Caco-2 (cell line): ENCODE measurements around the gene PBX2. TPM values are rescaled to one million over a fixed set of nuclear protein-coding genes. Genes with fewer than 3 reads are reported as not detected.
A peak's percentile ranks its signal among the peaks of the same experiment; 100 is the strongest.

Source experiments
- BruUV-seq: library from RNA; stranded (reverse); fragments of 400-500 nt; replicated peaks from 2 replicates; lab custom pipeline; 2021; lab: Mats Ljungman, UMichigan
- CTCF ChIA-PET: fragments of 300-600 bp; sonication (Branson Sonifier 250); formaldehyde crosslinking; loops from one replicate; lab custom pipeline; 2022; ENCODE audit warnings: antibody characterized with exemption; lab: Charles Lee
- POLR2A ChIA-PET: fragments of 300-600 bp; sonication (Branson Sonifier 250); formaldehyde crosslinking; loops from one replicate; lab custom pipeline; 2022; ENCODE audit warnings: antibody characterized with exemption; lab: Charles Lee
- DNase-seq, 2 experiments: peaks; one replicate each; pipeline versions ENCODE4 v3.0.0 to v3.0.0-alpha.2; 2020 to 2022
- H3K27me3 ChIP-seq: replicated peaks from 2 replicates; pipeline ENCODE4 v1.6.0; 2011; ENCODE audit warnings: low read length; ENCODE audit not compliant: control insufficient read depth, insufficient read depth
- H3K36me3 ChIP-seq: 2 replicates; pipeline ENCODE4 v1.5.1; 2011; ENCODE audit warnings: low read length; ENCODE audit not compliant: control insufficient read depth, insufficient read depth
- H3K4me1 ChIP-seq: fragments of 250-450 bp; sonication (Bioruptor Pico); 2 replicates; pipeline ENCODE4 v1.5.1; 2020; ENCODE audit warnings: mild to moderate bottlenecking
- H3K4me3 ChIP-seq: 2 replicates; pipeline ENCODE4 v1.5.1; 2011; ENCODE audit warnings: low read depth, mild to moderate bottlenecking, control low read depth, low read length
- H3K9me3 ChIP-seq: fragments of 250-450 bp; sonication (Bioruptor Pico); 2 replicates; pipeline ENCODE4 v1.5.1; 2020; ENCODE audit warnings: mild to moderate bottlenecking, moderate library complexity
- H3K27ac Mint-ChIP-seq: one replicate; pipeline ENCODE4 v1.8.0; 2022; ENCODE audit warnings: mixed read lengths; ENCODE audit not compliant: unreplicated experiment
- H3K27me3 Mint-ChIP-seq: one replicate; pipeline ENCODE4 v1.8.0; 2022; ENCODE audit warnings: mixed read lengths; ENCODE audit not compliant: insufficient read depth, unreplicated experiment
- H3K36me3 Mint-ChIP-seq: one replicate; pipeline ENCODE4 v1.8.0; 2022; ENCODE audit warnings: mild to moderate bottlenecking, mixed read lengths; ENCODE audit not compliant: insufficient read depth, unreplicated experiment
- H3K4me1 Mint-ChIP-seq: one replicate; pipeline ENCODE4 v1.8.0; 2022; ENCODE audit warnings: low read depth, mixed read lengths; ENCODE audit not compliant: unreplicated experiment
- H3K4me3 Mint-ChIP-seq: one replicate; pipeline ENCODE4 v1.8.0; 2022; ENCODE audit warnings: mild to moderate bottlenecking, moderate library complexity, mixed read lengths; ENCODE audit not compliant: unreplicated experiment
- H3K9me3 Mint-ChIP-seq: one replicate; pipeline ENCODE4 v1.8.0; 2022; ENCODE audit warnings: mixed read lengths; ENCODE audit not compliant: unreplicated experiment
- intact Hi-C: fragments of 100-400 bp; cut with micrococcal nuclease; formaldehyde crosslinking; loops from one replicate; pipeline ENCODE4 v1.10.0; 2022; ENCODE audit not compliant: unreplicated experiment
- total RNA-seq: library from RNA; stranded (reverse); gene quantifications from 2 replicates; pipeline ENCODE4 v1.2.3, GENCODE V29; 2022
- TF ChIP-seq, protein P1 (sequence below), 2 experiments: fragments of 200-600 bp in 1 of 2; IDR thresholded peaks; 1 replicate in 1 of 2; 2 replicates in 1 of 2; pipeline versions ENCODE4 v1.5.1 to v1.8.0; 2011 to 2022; ENCODE audit warnings: antibody characterized with exemption in 1 of 2, control low read depth in 1 of 2, inconsistent platforms in 1 of 2, low read depth in 1 of 2, low read length in 1 of 2, mild to moderate bottlenecking in 1 of 2, moderate library complexity in 1 of 2; ENCODE audit not compliant: insufficient read depth in 1 of 2, severe bottlenecking in 1 of 2, unreplicated experiment in 1 of 2

Gene PBX2
- total RNA-seq, 1 experiment from 2014 or later, result 96.3 TPM

DNA sequence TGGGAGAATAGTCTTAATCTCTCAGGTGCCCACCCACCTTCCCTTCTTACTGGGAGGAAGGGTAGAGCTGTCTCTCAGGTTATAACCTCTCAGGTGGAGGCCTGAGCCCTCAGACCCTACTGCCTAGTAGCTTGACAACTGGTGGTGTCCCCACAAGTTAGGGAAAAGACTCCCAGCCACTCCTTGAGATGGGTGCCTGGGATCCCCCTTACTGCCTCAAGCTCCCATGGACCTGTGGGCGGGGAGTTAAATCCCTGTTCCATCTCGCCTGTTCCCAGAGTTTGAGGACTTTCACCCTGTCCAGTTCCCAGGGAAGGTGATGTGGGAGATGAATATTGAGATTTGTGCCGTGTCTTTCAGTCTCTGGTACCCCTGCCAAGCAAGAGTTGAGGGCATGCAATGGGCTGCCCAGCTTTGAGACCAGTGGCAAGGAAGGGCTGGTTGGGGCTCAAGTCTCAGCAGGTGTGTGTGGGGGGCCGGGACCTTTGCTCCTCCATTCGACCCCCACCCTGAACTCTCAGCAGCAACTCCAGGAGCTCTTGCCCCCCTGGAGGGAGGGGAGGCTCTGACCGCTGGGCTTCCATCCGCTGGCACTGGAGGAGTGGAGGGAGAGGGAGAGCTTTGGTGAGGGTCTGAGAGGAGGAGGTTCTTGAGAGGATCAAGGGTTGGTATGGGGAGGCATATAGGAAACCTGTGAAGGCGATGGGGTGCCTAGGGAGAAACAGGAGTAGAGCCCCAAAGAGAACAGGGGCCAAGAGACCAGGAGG lies 1.1 kb upstream of the PBX2 start:
- peaks cover 19% of the 10 kb centered on the region for H3K4me1 ChIP-seq
- H3K27me3 ChIP-seq, result no peaks in the 10 kb centered on the region
- TF ChIP-seq, protein P1, sequence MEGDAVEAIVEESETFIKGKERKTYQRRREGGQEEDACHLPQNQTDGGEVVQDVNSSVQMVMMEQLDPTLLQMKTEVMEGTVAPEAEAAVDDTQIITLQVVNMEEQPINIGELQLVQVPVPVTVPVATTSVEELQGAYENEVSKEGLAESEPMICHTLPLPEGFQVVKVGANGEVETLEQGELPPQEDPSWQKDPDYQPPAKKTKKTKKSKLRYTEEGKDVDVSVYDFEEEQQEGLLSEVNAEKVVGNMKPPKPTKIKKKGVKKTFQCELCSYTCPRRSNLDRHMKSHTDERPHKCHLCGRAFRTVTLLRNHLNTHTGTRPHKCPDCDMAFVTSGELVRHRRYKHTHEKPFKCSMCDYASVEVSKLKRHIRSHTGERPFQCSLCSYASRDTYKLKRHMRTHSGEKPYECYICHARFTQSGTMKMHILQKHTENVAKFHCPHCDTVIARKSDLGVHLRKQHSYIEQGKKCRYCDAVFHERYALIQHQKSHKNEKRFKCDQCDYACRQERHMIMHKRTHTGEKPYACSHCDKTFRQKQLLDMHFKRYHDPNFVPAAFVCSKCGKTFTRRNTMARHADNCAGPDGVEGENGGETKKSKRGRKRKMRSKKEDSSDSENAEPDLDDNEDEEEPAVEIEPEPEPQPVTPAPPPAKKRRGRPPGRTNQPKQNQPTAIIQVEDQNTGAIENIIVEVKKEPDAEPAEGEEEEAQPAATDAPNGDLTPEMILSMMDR (IDR thresholded peaks at IDR 0.05; ENCODE audit: insufficient read depth in 1 of 2, low read depth in 1 of 2, low read length in 1 of 2, severe bottlenecking in 1 of 2, unreplicated experiment in 1 of 2), result no peak
- H3K27me3 Mint-ChIP-seq, result no peaks in the 10 kb centered on the region
- POLR2A ChIA-PET, result interaction anchor here (0.8 kb wide), 1 partner anchor 781 kb away, joined by 5 read pairs; no protein-coding TSS in a partner anchor
- H3K4me3 Mint-ChIP-seq, result peak overlapping the region; percentile 83
- H3K4me3 ChIP-seq, result peak overlapping the region; percentile 62
- DNase-seq, result no peak
- BruUV-seq, result no TSS peak
- CTCF ChIA-PET, result interaction anchor here (0.5 to 1.2 kb wide), 2 partner anchors 63 to 74 kb away, joined by 3 read pairs; partner anchors contain the start of gene ATF6B
- peaks cover 2% of the 10 kb centered on the region; the same call in 1 of the 2 replicates for H3K36me3 ChIP-seq
- H3K36me3 Mint-ChIP-seq, result peaks cover 36% of the 10 kb centered on the region
- intact Hi-C loops, result loop anchor here (1.0 to 10.0 kb wide), 2 partner anchors 13 to 774 kb away; partner anchors contain the start of genes BRD2 and RNF5
- H3K9me3 Mint-ChIP-seq, result no peaks in the 10 kb centered on the region
- peaks cover 26% of the 10 kb centered on the region for H3K4me1 Mint-ChIP-seq
- H3K27ac Mint-ChIP-seq, result no peak overlapping the region
- no peaks in the 10 kb centered on the region for H3K9me3 ChIP-seq

- TF ChIP-seq, protein P1 (IDR thresholded peaks at IDR 0.05; ENCODE audit: insufficient read depth in 1 of 2, low read depth in 1 of 2, low read length in 1 of 2, severe bottlenecking in 1 of 2, unreplicated experiment in 1 of 2), result no peak
- peak overlapping the region; percentile 83 for H3K4me3 Mint-ChIP-seq
- H3K9me3 Mint-ChIP-seq, result no peaks in the 10 kb centered on the region
- Histone ChIP-seq H3K27me3 (no peaks in the 10 kb centered on the region), H3K4me1 (peaks cover 19% of the 10 kb centered on the region), H3K36me3 (peaks cover 2% of the 10 kb centered on the region; the same call in 1 of the 2 replicates), H3K9me3 (no peaks in the 10 kb centered on the region), H3K4me3 (peak overlapping the region; percentile 62)
- POLR2A ChIA-PET, result no interaction called here
- no peak for DNase-seq
- H3K27me3 Mint-ChIP-seq, result no peaks in the 10 kb centered on the region
- intact Hi-C loops, result loop anchor here (1.0 to 10.0 kb wide), 2 partner anchors 11 to 775 kb away; partner anchors contain the start of genes BRD2 and RNF5
- no TSS peak for BruUV-seq
- peak overlapping the region; percentile 90 for H3K27ac Mint-ChIP-seq
- peaks cover 25% of the 10 kb centered on the region for H3K4me1 Mint-ChIP-seq
- CTCF ChIA-PET, result interaction anchor here (0.7 kb wide), 1 partner anchor 18 kb away, joined by 3 read pairs; no protein-coding TSS in a partner anchor
- H3K36me3 Mint-ChIP-seq, result peaks cover 32% of the 10 kb centered on the region
These were observed 304 bp downstream of the PBX2 start for GRCh38 chr6:32189742-32190053.

GRCh38 chr6:32189069-32189741 lies 797 bp downstream of the PBX2 start:
- no peak for DNase-seq
- Histone ChIP-seq H3K36me3 (peaks cover 2% of the 10 kb centered on the region; the same call in 1 of the 2 replicates), H3K27me3 (no peaks in the 10 kb centered on the region), H3K9me3 (no peaks in the 10 kb centered on the region), H3K4me1 (peaks cover 21% of the 10 kb centered on the region), H3K4me3 (peak overlapping the region; percentile 62)
- Mint-ChIP-seq H3K36me3 (peaks cover 35% of the 10 kb centered on the region), H3K9me3 (no peaks in the 10 kb centered on the region), H3K27ac (peak overlapping the region; percentile 90), H3K4me1 (peaks cover 23% of the 10 kb centered on the region), H3K27me3 (no peaks in the 10 kb centered on the region), H3K4me3 (peak overlapping the region; percentile 83)
- intact Hi-C loops, result no loop called here
- ChIA-PET POLR2A (no interaction called here), CTCF (no interaction called here)
- TF ChIP-seq, protein P1 (IDR thresholded peaks at IDR 0.05; ENCODE audit: insufficient read depth in 1 of 2, low read depth in 1 of 2, low read length in 1 of 2, severe bottlenecking in 1 of 2, unreplicated experiment in 1 of 2), result no peak
- BruUV-seq, result no TSS peak
